HFFc6 (cell line): Measurements from ENCODE around the gene PFKP. TPM values are rescaled to one million over a fixed set of nuclear protein-coding genes. Genes with fewer than 3 reads are reported as not detected.

ENCODE experiments used
- DNase-seq: peaks from one replicate; pipeline ENCODE4 v3.0.0-alpha.2; 2018
- H3K27ac Mint-ChIP-seq: 2 replicates; pipeline ENCODE4 v1.8.0; 2020; ENCODE audit warnings: mild to moderate bottlenecking, mixed read lengths
- H3K27me3 Mint-ChIP-seq: 2 replicates; pipeline ENCODE4 v1.8.0; 2021; ENCODE audit warnings: mild to moderate bottlenecking, moderate library complexity, mixed read lengths; ENCODE audit not compliant: insufficient read depth
- H3K36me3 Mint-ChIP-seq: 2 replicates; pipeline ENCODE4 v1.8.0; 2021; ENCODE audit warnings: low read depth, mixed read lengths
- H3K4me1 Mint-ChIP-seq: 2 replicates; pipeline ENCODE4 v1.8.0; 2020; ENCODE audit warnings: low read depth, mixed read lengths
- H3K4me3 Mint-ChIP-seq: 2 replicates; pipeline ENCODE4 v1.8.0; 2020; ENCODE audit warnings: mild to moderate bottlenecking, moderate library complexity, mixed read lengths
- H3K9me3 Mint-ChIP-seq: 2 replicates; pipeline ENCODE4 v1.8.0; 2020; ENCODE audit warnings: mild to moderate bottlenecking, mixed read lengths
- CTCF ChIP-seq: fragments of 200-600 bp; sonication (generic); IDR thresholded peaks from 2 replicates; pipeline ENCODE4 v1.5.0; 2021; ENCODE audit warnings: antibody characterized with exemption, mild to moderate bottlenecking
- total RNA-seq, 6 experiments: library from RNA; stranded (reverse); fragmentation: NEBNext Ultra II Directional; extraction: Animal tissue kit (Norgen Biotek cat#: 25700); gene quantifications; 2 replicates in 1 of 6; 3 replicates in 5 of 6; pipeline ENCODE4 v1.2.3, GENCODE V29; 2021

PFKP gene
- total RNA-seq, 6 experiments from 2014 or later: 131 to 173 (median 161) TPM

- Mint-ChIP-seq H3K27me3 (peaks cover 21% of the 10 kb centered on the region), H3K4me1 (peaks cover 14% of the 10 kb centered on the region), H3K27ac (no peak overlapping the region), H3K9me3 (no peaks in the 10 kb centered on the region), H3K4me3 (no peak overlapping the region), H3K36me3 (no peaks in the 10 kb centered on the region)
- no peak for TF ChIP-seq CTCF
- no peak for DNase-seq
Observed at GRCh38 chr10:3031490-3031889, 35.9 kb upstream of the PFKP start.

GRCh38 chr10:3033925-3034324 is 33.4 kb upstream of the PFKP start:
- Mint-ChIP-seq H3K36me3 (no peaks in the 10 kb centered on the region), H3K27ac (no peak overlapping the region), H3K9me3 (no peaks in the 10 kb centered on the region), H3K4me1 (peaks cover 14% of the 10 kb centered on the region), H3K27me3 (peaks cover 22% of the 10 kb centered on the region), H3K4me3 (no peak overlapping the region)
- no peak for TF ChIP-seq CTCF
- no peak for DNase-seq

- Mint-ChIP-seq H3K27ac (no peak overlapping the region), H3K4me1 (peaks cover 14% of the 10 kb centered on the region), H3K4me3 (no peak overlapping the region), H3K27me3 (peaks cover 22% of the 10 kb centered on the region), H3K36me3 (no peaks in the 10 kb centered on the region), H3K9me3 (no peaks in the 10 kb centered on the region)
- no peak for TF ChIP-seq CTCF
- DNase-seq: no peak
Observed at GRCh38 chr10:3034616-3035015, 32.7 kb upstream of the PFKP start.

- Mint-ChIP-seq H3K27me3 (peaks cover 13% of the 10 kb centered on the region), H3K4me1 (peaks cover 6% of the 10 kb centered on the region), H3K4me3 (no peak overlapping the region), H3K36me3 (no peaks in the 10 kb centered on the region), H3K27ac (no peak overlapping the region), H3K9me3 (peaks cover 4% of the 10 kb centered on the region)
- DNase-seq: no peak
- TF ChIP-seq CTCF: no peak
Observed at GRCh38 chr10:3036155-3037021, 31.0 kb upstream of the PFKP start.

GRCh38 chr10:3037182-3037581 is 30.2 kb upstream of the PFKP start:
- no peak overlapping the region for H3K4me3 Mint-ChIP-seq
- no peak for TF ChIP-seq CTCF
- H3K27me3 Mint-ChIP-seq: peaks cover 13% of the 10 kb centered on the region
- no peaks in the 10 kb centered on the region for H3K36me3 Mint-ChIP-seq
- peaks cover 5% of the 10 kb centered on the region for H3K9me3 Mint-ChIP-seq
- no peak for DNase-seq
- no peak overlapping the region for H3K27ac Mint-ChIP-seq
- H3K4me1 Mint-ChIP-seq: no peaks in the 10 kb centered on the region
